ENCODE data around the gene WDR75.
"Not testable (repeated sequence)": the region's sequence is repeated elsewhere in the genome, so short reads cannot be mapped to it uniquely, and the experiment has no call there.

WDR75 gene

GRCh38 chr2:189441709-189442074 lies 418 bp downstream of the WDR75 start:
- no peak for DNase-seq (ENCODE audit: low read depth)

DNA sequence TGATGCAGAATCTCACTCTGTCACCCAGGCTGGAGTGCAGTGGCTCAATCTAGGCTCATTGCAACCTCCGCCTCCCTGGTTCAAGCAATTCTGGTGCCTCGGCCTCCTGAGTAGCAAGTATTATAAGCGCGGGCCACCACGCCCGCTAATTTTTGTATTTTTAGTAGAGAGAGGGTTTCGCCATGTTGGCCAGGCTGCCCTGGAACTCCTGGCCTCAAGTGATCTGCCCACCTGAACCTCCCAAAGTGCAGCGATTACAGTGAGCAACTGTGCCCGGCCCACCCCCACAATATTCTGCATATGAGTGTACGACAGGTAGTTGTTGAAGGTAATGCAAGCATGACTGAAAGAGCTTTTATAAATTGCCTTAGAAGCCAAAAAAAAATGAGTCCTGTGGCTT lies 1.2 kb downstream of the WDR75 start:
- no peak for DNase-seq (ENCODE audit: low read depth)

- no peak for DNase-seq (ENCODE audit: low read depth)
Measured at GRCh38 chr2:189444322-189444721, 3.0 kb downstream of the WDR75 start.

GRCh38 chr2:189446780-189447179 lies 5.5 kb downstream of the WDR75 start:
- no peak for DNase-seq (ENCODE audit: low read depth)

- no peak for DNase-seq (ENCODE audit: low read depth)
Measured at GRCh38 chr2:189454009-189454408, 12.7 kb downstream of the WDR75 start.

- DNase-seq (ENCODE audit: low read depth): no peak
Measured at GRCh38 chr2:189465076-189465475, 23.8 kb downstream of the WDR75 start.

DNA sequence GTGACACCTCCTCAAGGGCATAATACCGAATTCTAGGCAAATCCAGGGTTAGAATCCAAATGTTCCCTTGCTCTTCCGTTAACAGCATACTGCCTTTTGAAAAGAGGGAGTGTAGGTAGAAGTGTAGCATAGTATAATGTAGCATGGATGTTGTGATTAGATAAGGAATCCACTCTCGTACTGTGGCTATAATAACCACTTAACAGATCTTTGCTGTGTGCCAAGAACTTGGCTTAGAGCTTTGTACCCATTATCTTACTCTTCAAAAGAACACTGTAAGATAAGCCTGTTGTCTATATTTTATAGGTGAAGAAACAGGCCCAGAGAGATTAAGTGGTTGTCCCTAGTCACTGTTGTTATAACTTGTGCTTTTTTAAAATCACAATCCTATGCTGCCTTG lies 24.2 kb downstream of the WDR75 start:
- DNase-seq (ENCODE audit: low read depth): no peak

GRCh38 chr2:189466046-189466445 lies 24.8 kb downstream of the WDR75 start:
- DNase-seq (ENCODE audit: low read depth): no peak

DNA sequence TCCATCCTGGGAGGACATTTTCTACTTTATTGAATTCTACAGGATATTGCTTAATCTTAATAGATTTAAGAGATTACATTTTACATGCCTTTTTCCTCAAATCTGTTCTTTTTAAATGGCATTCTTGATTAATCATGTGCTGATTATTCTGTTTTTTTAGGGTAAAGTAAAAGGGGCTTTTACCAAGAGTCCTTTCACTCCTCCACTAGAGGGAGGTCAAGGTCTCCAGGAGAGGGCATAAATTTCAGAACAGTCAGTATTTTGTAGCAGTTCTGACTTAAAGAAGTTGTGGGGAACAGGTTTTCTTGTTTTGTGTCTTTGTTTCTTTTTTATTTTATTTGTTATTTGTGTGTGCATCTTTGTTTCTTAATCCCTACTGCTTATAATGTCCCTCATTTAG lies 25.4 kb downstream of the WDR75 start:
- DNase-seq (ENCODE audit: low read depth): no peak

DNA sequence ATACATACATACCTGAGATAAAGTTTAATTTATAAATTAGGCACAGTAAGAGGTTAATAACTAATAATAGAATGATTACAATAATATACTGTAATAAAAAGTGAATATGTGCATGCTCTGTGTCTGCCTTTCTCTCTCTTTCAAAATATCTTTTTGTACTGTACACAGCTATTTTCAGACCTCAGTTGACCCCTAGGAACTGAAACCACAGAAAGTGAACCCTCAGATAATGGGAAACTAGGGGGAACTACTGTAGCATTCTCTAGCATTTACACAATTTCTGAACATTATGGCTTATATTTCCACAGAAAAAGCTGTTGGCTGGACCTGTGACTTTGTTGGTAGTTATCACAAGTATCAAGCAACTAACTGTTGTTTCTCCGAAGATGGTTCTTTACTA lies 25.9 kb downstream of the WDR75 start:
- no peak for DNase-seq (ENCODE audit: low read depth)

DNA sequence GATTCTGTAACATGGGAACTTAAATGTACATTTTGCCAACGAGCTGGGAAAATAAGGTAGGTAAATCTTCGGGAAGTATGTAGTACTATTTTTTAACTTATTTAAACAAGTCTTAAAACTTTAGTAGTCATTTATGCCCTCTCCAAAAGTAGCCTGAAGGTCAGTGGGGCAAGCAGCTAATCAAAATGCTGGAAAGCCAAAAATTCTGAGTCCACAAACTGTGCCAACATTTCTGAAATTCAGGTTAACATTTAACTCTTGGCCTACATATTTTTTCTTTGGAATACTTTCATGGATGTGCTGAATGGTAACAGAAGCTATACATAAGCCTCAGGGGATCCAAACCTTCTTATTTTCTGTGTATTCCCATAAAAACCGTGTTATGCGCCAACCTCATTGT lies 26.3 kb downstream of the WDR75 start:
- DNase-seq (ENCODE audit: low read depth): no peak

DNA sequence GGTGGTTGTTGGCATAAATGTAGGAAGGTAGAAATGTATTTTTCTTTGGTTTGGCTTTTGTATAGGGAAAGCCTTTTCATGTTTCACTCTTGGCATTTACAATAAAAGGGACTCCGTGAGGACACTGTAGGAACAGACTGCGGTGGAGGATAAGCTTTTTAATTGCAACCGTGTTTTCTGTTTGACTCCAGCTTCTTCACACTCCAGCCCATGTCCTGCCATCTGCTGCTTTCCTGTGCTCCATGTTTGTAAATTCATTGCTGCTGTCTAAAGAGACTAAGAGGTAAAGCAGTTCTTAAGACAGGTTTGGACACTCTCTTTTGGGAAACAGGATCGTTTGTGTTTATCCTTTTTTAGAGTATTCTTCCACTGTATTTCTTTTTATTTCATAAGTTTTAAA lies 33.3 kb downstream of the WDR75 start:
- no peak for DNase-seq (ENCODE audit: low read depth)

- no peak for DNase-seq (ENCODE audit: low read depth)
Measured at GRCh38 chr2:189477756-189478155, 36.5 kb downstream of the WDR75 start.

DNA sequence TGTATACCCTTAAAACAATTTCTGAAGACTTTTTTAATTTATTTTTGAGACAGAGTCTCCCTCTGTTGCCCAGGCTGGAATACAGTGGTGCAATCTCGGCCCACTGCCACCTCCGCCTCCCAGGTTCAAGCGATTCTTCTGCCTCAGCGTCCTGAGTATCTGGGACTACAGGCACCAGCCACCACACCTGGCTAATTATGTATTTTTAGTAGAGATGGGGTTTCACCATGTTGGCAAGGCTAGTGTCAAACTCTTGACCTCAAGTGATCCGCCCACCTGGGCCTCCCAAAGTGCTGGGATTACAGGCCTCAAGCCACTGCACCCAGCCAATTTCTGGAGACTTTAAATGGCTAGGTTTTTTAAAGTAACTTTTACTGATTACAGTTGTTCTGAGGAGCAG lies 37.0 kb downstream of the WDR75 start:
- not testable (repeated sequence) for DNase-seq (ENCODE audit: low read depth)

DNA sequence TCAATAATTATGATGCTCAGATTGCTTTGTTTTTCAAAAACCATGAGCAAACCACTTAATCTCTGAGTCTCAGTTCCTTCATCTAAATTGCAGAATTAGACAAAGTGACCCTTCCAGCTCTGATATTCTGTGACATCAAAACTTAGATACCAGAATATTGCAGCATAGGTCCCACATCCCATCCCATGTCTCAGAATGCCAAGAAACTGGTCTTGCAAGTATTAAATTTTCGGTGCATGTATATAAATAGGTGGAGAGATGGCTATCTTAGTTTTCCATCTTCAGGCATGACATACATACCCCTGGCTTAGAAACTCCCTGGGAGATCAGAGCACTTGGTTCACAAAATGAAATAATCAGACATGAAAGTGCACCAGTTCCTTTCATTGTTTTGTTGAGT lies 39.8 kb downstream of the WDR75 start:
- DNase-seq (ENCODE audit: low read depth): no peak

DNA sequence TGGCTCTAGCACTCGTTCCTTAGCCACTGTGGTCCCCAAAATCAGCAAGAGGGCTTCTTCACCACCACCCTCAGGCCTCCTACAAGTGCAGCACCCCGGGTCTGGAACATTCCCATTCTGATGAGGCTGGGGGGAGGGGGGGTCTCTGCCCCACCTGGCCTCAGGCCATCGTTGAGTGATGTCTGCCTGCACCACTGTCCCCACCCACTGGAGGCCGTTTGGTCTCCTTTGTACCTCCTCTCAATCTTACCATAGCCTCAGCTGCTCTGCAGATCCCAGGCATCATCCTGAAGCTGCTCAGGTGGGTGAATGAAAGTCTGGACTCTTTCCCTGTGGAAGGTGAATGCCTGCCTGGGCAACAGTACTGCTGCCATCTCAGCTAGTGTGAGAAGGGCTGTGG lies 42.3 kb downstream of the WDR75 start:
- no peak for DNase-seq (ENCODE audit: low read depth)

DNA sequence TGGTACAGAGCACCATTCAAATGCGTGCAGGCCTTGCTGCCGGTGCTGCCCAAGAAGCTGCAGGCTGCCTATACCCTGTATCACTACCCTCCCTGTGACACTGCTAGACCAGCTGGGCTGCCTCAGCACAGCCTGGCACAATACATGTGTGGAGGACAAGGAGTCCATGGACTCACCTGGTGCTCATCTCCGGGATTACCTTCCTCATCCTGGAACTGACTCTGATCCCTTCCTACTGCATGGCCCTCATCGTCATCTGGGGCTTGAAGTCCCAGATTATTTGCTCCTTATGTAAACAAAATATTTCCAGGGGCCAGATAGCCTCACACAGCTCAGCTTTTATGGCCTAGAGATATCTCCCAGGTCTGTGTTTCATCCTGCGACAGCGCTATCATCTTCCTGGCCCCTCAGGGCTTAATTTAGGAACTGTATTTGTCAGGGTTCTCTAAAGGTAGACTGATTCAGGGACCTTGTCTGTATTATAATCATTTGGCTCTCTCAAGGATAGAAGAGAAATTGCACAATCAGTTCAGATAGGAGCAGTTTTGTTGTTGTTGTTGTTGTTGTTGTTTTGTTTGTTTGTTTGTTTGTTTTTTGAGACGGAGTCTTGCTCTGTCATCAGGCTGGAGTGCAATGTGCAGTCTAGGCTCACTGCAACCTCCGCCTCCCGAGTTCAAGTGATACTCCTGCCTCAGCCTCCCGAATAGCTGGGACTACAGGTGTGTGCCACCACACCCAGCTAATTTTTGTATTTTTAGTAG lies 42.9 kb downstream of the WDR75 start:
- no peak for DNase-seq (ENCODE audit: low read depth)

DNA sequence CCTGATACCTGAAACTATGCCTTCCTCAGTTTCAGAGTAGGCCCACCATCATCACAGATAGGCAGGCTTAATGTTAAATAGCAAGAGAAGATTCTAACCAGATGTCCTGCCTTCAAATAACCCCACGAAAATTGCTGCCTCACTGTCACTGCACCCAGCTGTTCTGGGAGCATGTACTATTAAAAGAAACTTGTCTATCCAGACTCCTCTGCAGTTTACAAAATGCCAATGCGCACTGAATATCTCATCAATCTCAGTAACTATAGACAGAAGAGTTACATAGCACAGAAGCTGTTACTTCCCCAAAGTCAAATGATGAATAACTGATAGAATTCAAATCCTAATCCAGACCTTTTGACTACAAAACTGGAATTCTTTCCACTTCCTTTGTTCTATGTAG lies 43.9 kb downstream of the WDR75 start:
- DNase-seq (ENCODE audit: low read depth): no peak

DNA sequence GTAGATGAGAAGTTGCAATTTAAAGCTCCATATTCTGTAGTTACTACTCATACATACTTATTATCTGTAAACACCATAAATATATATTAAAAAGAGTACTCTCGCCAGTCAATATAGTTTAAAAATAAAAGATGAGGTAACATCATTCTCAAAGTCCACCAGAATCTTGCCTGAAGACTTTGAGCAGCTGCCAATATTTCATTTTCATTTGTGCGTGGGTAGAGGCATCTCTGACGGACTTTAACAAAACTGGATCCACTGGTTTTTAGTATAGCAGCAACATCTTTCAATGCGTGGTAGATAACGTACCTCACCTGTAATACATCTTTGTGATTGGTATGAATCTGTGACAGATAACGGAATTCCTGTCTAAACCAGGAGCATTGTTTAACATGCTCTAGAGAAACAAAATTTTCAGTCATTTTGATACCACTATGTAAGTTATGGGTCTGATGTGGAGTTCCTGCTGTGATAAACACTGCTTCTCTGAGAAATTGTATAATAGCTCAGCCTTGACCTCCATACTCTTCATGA lies 45.0 kb downstream of the WDR75 start:
- no peak for DNase-seq (ENCODE audit: low read depth)

DNA sequence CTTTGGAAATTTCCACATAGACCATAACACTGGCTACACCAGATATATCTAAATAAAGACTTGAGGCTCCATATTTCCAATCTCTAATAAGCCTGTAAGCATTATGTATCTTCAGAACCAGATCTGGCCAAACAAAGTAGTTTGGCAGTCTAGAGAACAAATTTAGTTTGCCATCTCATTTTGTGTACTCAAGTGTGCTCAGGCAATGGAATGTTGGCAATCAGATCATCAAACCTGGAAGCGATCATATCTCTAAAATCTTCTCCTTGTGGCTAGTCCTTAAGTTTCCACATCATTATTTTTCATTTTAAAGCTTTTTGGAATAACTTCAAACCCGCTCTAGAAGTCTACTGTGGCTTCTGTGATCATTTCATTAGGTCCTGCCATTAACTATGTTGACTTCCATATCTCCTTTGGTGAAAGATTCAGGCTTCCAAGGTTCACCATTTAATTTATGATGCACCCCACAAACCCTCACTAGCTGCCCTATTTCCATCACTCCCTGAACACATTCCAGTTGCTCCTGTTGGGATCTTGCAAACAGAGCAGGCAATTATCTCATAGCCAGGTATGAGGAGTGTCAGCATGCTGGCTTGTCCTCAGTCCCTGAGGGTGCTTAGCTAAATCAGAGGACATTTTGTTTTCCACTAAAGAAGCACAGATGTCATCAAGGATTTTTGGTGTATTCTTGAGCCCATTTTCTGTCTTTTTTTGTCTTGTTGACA lies 46.2 kb downstream of the WDR75 start:
- DNase-seq (ENCODE audit: low read depth): no peak

GRCh38 chr2:189488008-189488310 lies 46.7 kb downstream of the WDR75 start:
- DNase-seq (ENCODE audit: low read depth): no peak

DNA sequence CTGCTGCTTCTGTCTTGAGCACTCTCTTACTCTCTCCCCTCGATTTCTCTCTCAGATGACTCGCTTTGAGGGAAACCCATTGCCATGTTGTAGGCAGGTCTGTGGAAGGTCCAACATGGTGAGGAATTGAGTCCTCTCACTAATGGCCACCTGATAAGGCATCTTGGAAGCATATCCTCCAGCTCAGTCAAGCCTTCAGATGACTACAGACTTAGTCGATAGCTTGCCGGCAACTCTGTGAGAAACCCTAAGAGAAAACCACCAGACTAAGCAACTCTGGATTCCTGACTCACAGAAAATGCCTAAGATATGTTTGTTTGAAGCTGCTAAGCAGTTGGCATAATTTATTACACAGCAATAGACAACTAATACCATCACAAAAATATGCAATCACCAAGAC lies 51.2 kb downstream of the WDR75 start:
- no peak for DNase-seq (ENCODE audit: low read depth)

DNA sequence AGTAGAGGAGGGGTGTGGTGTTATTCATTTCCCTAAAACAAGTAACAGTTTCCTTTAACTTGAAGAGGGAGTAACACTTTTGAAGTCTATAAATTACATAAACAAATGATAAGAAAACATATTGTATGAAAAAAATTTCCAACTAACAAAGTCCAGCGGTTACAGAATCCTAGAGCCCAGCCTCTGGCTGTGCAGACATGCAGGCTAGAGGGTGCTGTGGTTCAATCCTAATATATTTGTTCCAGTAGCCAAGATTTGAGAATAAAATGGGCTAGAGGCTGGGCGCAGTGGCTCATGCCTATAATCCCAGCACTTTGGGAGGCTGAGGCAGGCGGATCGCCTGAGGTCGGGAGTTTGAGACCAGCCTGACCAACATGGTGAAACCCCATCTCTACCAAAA lies 56.9 kb downstream of the WDR75 start:
- DNase-seq (ENCODE audit: low read depth): no peak

DNA sequence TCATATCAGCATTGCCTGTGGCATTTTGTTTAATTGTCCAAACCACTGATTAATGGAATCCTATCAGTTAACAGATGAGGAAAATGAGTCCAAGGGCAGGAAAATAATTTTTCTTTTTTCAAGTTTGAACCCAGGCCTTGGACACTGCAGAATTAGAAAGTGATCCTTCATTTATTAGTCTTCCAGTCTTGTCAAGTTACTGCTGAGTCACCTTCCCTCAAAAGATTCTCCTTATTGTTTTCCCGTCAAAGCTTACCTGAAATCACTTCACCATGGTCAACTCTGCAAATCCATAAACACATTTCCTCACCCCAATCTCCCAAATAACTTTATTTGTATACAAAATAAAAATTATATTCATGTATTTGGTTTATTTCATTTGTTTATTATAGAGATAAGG lies 57.9 kb downstream of the WDR75 start:
- DNase-seq (ENCODE audit: low read depth): no peak

All from stimulated activated CD8-positive, alpha-beta memory T cell treated with anti-CD3 and anti-CD28 coated beads, Interleukin-15, amount 100 ng/mL, for 1 hour (primary cell).